Measurements from ENCODE around the gene FNDC3B. TPM values are rescaled to one million over a fixed set of nuclear protein-coding genes. Genes with fewer than 3 reads are reported as not detected.

FNDC3B gene
- total and polyA plus RNA-seq, 2 of the 8 experiments (the other 6 are each of a cell fraction or from before 2014, with no cell fraction given): 14.1 to 44.4 TPM

DNA sequence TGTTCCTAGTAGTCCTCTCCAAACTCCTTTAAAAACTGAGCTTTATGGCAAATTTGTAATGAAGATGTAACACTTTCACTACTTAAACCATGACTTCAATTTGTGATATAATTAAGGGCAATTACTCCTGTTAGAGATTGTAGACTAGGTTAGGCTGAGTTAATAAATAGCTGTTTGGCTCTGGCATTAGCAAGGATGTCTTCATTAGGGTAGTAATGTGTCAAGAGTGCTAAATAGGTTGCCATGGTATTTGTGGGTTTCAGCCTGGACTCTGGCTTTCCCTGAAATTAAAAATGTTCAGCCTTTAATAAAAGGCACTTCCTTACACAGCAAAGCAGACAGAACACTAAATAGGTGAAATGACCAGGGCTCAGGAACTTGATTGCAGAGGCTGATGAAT lies 337.0 kb downstream of the FNDC3B start:
- H3K14ac ChIP-seq (ENCODE audit: insufficient read length): no peak overlapping the region
- no peaks in the 10 kb centered on the region for H3K23me2 ChIP-seq (ENCODE audit: low read depth, low read length)
- no peak overlapping the region for H3K27ac ChIP-seq (ENCODE audit: low read depth, low read length)
- H2BK5ac ChIP-seq (ENCODE audit: low read depth, low read length): no peak overlapping the region
- no peak overlapping the region for H2AFZ ChIP-seq (ENCODE audit: low read length)
- H3K4me1 ChIP-seq (replicated peaks in 1 of 4; ENCODE audit: control insufficient read depth in 3 of 4, insufficient read depth in 4 of 4, low read length in 3 of 4): no peaks in the 10 kb centered on the region
- H3K9me3 ChIP-seq (ENCODE audit: insufficient read depth in 2 of 2, low read depth in 1 of 2, low read length in 1 of 2): peaks cover 11 to 12% of the 10 kb centered on the region in 2 experiments; a peak in 3 of 4 replicates
- no peaks in the 10 kb centered on the region for H3K27me3 ChIP-seq (replicated peaks in 1 of 4; ENCODE audit: control insufficient read depth in 3 of 4, extremely low read depth in 1 of 4, insufficient read depth in 3 of 4, low read length in 3 of 4)
- H3K56ac ChIP-seq (replicated peaks; ENCODE audit: insufficient read length, low read depth, low read length): no peak overlapping the region
- H2BK20ac ChIP-seq (ENCODE audit: low read length): no peak overlapping the region
- no peak overlapping the region for H3K4me3 ChIP-seq (ENCODE audit: extremely low read depth in 1 of 4, insufficient read depth in 2 of 4, low read depth in 3 of 4, low read length in 4 of 4)
- FAIRE-seq (no peak), DNase-seq (ENCODE audit: low read depth in 1 of 2, low spot score in 2 of 2) (no peak)
- H4K5ac ChIP-seq (ENCODE audit: insufficient read length, low read depth, low read length): no peak overlapping the region
- H3K9ac ChIP-seq (replicated peaks in 1 of 4; ENCODE audit: extremely low read depth in 1 of 4, low read depth in 3 of 4, low read length in 3 of 4): no peak overlapping the region
- H3K79me2 ChIP-seq (ENCODE audit: control insufficient read depth in 1 of 2, insufficient read depth in 2 of 2, low read length in 2 of 2): no peaks in the 10 kb centered on the region
- H4K91ac ChIP-seq (replicated peaks; ENCODE audit: insufficient read length, low read length): no peak overlapping the region
- no peak overlapping the region for H2BK120ac ChIP-seq (replicated peaks; ENCODE audit: low read depth, low read length)
- TF ChIP-seq EP300 (IDR thresholded peaks at IDR 0.05; ENCODE audit: borderline replicate concordance in 1 of 2, low read depth in 2 of 2, low read length in 2 of 2) (no peak), KDM5A (IDR thresholded peaks at IDR 0.05; ENCODE audit: low read length) (no peak), CREB1 (IDR thresholded peaks at IDR 0.05) (no peak), POU5F1 (IDR thresholded peaks at IDR 0.05; ENCODE audit: low read depth, low read length) (no peak), GABPA (IDR thresholded peaks at IDR 0.05; ENCODE audit: borderline replicate concordance, insufficient read depth, low read length) (no peak), KDM4A (IDR thresholded peaks at IDR 0.05; ENCODE audit: low read depth, low read length, severe bottlenecking) (no peak)
- H3K23ac ChIP-seq (ENCODE audit: insufficient read length): no peak overlapping the region
- H2BK15ac ChIP-seq (ENCODE audit: low read length): no peak overlapping the region
- H3K4ac ChIP-seq (replicated peaks; ENCODE audit: insufficient read length, low read depth, low read length): no peak overlapping the region
- peaks cover 14 to 39% (median 30%) of the 10 kb centered on the region in 4 experiments for H3K36me3 ChIP-seq (ENCODE audit: control insufficient read depth in 2 of 4, insufficient read depth in 4 of 4, low read length in 3 of 4)
- no peaks in the 10 kb centered on the region for H4K20me1 ChIP-seq (replicated peaks in 1 of 2; ENCODE audit: control insufficient read depth in 1 of 2, insufficient read depth in 2 of 2, low read length in 2 of 2)
- no peaks in the 10 kb centered on the region for H3K79me1 ChIP-seq (ENCODE audit: low read depth, low read length)
- no peak overlapping the region for H3K18ac ChIP-seq (ENCODE audit: extremely low read depth, low read length)
- POLR2A ChIA-PET (ENCODE audit: partially characterized antibody): no interaction called here
- no peak overlapping the region for H4K8ac ChIP-seq (ENCODE audit: extremely low read depth, insufficient read depth, low read length)
- H3K4me2 ChIP-seq (ENCODE audit: insufficient read depth in 1 of 2, low read depth in 2 of 2, low read length in 2 of 2): no peak overlapping the region
- no peak overlapping the region for H2AK5ac ChIP-seq (ENCODE audit: low read depth, low read length)
- CTCF ChIA-PET (ENCODE audit: partially characterized antibody): interaction anchor here (0.6 to 1.7 kb wide), 2 partner anchors 35 to 85 kb away, joined by 3 to 6 read pairs; no protein-coding TSS in a partner anchor
- no peak overlapping the region for H2BK12ac ChIP-seq (ENCODE audit: low read depth, low read length)
